CD4-positive, alpha-beta T cell treated with Interleukin-12 subunit alpha and Interleukin-12 subunit beta, for 1 hour (primary cell): Measurements from ENCODE around the gene CNGA4.

Source experiments
- DNase-seq: peaks from one replicate; pipeline ENCODE4 v3.0.0-alpha.2; 2020

CNGA4 gene

GRCh38 chr11:6238902-6239301 lies at the start of gene CNGA4:
TSS of gene CNGA4 (plus strand) at chr11:6239089. CDS start at chr11:6239207, 118 bp downstream.
- DNase-seq, result no peak

DNA sequence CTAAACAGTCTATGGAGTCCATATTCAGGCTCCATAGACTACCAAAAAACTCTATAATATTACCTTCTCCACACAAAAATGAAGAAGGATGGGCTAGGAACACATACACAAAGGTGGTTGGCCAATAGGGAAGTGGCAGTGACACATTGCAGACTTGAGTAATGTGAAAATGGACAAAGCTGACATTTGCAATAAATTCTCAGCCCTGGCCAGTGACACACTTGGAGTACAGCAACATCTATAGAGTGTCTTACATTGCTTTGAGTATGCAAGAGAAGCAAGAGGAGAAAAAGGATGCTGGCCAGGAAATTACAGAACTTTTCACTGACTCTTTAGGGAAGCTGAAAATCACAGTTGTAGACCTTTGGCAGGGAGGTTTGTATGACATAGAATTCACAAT lies 47.1 kb upstream of the CNGA4 start:
- DNase-seq, result no peak

- DNase-seq, result no peak
These were observed 44.8 kb upstream of the CNGA4 start for GRCh38 chr11:6194065-6194581.

DNA sequence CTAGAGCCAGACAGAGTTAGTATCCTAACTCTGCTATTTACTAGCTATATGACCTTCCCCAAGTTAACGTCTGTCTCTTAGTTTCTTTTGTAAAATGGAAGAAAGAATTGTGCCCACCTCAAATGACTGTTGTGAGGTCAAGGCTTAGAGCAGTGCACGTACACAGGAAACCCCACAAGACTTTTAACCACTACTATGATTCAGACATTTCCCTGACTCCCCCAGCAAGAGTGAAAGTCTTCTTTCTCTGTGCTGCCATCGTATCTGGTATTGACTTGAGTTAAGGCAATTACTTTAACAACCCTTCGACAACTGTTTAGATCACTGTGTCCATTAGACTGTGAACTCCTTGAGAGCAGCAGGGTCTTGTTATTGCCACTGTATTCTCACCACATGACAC lies 42.5 kb upstream of the CNGA4 start:
- peak; percentile 11 for DNase-seq

GRCh38 chr11:6197466-6198200 lies 41.3 kb upstream of the CNGA4 start:
- DNase-seq, result no peak

DNA sequence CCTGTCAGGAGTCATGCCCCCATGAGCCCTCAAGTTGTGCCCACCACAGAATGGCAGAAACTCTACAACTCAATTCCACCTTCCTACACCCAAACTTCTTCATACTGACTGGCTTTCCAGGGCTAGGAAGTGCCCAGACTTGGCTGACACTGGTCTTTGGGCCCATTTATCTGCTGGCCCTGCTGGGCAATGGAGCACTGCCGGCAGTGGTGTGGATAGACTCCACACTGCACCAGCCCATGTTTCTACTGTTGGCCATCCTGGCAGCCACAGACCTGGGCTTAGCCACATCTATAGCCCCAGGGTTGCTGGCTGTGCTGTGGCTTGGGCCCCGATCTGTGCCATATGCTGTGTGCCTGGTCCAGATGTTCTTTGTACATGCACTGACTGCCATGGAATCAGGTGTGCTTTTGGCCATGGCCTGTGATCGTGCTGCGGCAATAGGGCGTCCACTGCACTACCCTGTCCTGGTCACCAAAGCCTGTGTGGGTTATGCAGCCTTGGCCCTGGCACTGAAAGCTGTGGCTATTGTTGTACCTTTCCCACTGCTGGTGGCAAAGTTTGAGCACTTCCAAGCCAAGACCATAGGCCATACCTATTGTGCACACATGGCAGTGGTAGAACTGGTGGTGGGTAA lies 39.6 kb upstream of the CNGA4 start, which contains the start of gene OR52W1:
TSS of gene OR52W1 (plus strand) at position 51 of the 637 bp plus-strand sequence. CDS start at position 51, 0 bp downstream.
- no peak for DNase-seq

- peak; percentile 43 for DNase-seq
These were observed 37.9 kb upstream of the CNGA4 start for GRCh38 chr11:6200975-6201374.

DNA sequence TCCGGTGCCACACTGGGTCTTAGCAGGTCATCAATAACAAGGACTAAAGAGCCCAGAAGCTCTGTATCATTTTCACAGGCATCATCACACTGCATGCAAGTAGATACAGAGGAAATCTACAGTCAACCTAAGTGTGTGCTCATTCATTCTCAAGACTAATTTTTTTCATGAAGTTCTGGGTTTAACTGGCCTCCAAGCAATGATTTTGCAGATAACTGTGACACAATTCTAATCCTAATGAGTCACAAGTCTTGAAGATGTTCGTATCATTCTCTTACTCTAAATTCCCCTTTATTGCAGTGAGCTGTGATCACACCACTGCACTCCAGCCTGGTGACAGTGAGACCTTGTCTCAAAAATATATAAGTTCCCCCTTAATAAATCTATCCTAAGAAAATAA lies 37.4 kb upstream of the CNGA4 start:
- no peak for DNase-seq

DNA sequence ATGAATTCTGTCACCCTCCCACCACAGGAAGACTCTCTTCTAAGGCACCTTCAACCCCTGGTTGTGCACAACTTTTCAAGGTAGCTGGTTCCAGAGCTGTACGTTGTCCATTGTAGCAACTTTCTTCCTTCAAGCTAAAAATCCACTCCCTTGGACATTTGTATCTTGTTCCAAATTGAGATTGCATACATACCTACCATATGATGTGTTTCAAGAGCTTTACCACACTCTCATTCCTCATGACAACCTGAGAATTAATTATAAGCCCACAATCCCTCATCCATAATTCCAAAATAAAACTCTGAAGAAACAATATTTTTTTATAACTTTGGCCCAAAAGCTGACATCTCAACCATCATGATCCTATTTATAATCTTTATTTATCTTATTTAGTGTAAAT lies 36.8 kb upstream of the CNGA4 start:
- no peak for DNase-seq

DNA sequence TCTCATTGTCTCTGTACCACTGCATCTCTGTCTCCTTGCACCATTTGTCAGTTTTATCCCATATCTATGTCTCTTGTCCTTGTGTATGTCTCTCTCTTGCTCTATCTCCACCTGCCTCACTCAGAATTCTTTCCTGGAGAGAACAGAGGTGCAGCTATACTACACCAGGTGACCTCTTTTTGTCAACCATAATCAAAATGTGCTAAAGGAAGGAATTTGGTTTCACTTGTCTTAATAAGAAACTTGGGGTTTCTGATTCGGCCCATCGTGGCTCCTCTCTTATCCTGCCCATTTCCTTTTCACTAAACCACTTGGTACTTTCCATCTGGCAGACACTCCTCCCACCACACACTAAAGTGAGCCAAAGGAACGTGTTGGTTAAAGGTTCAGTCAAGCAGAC lies 35.6 kb upstream of the CNGA4 start:
- DNase-seq, result peak; percentile 37

DNA sequence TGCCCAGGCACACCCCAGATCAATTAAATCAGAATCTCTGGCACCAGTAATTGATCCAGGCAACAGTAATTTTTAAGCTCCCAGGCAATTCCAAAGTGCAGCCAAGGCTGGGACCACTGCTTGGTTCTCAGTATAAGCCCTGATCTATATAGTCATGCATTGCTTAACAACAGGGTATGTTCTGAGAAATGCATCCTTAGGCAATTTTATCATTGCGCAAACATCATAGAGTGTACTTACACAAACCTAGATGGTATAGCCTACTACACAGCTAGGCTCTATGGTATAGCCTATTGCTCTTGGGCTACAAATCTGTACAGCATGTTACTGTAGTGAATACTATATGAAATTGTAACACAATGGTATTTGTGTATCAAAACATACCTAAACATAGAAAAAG lies 34.2 kb upstream of the CNGA4 start:
- DNase-seq, result no peak

- no peak for DNase-seq
These were observed 33.5 kb upstream of the CNGA4 start, which contains the start of gene C11orf42 for GRCh38 chr11:6205366-6205765. TSS of gene C11orf42 (plus strand) at chr11:6205557. CDS start at chr11:6205616, 59 bp downstream.

DNA sequence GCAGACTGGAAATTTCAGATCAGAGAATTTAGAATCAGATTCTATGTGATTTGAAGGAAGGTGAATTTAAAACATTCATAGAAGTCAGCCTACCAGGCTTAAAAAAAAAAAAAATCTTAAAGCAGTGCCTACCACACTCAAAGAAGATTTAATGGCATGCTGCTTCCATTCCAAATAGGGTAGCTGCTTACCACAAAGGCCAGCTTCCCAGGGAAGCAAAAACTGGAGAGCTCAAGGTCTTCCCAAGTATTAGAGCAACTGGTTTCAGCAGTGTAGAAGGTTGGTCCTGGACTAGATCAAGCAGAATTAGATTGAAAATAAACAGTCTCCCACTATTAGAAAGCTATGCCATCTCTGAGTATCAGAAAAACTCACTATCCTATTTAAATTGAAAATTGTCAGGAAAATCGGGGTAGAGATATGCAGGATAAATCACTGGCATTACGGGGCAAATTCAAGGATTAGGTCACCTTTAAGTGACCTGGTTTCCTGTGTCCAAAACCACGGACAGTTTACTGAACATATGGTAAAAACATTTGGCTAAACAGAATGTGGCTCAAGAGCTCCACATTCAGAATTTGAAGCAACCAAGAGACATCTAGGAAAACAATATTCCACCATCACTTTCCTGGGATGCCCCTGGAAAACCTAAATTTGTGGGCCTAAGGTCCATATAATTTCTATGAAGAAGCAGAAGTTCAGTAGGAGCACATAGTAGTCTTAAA lies 32.3 kb upstream of the CNGA4 start:
- no peak for DNase-seq

- no peak for DNase-seq
These were observed 29.1 kb upstream of the CNGA4 start for GRCh38 chr11:6209801-6210200.

- no peak for DNase-seq
These were observed 28.5 kb upstream of the CNGA4 start for GRCh38 chr11:6210274-6210955.

DNA sequence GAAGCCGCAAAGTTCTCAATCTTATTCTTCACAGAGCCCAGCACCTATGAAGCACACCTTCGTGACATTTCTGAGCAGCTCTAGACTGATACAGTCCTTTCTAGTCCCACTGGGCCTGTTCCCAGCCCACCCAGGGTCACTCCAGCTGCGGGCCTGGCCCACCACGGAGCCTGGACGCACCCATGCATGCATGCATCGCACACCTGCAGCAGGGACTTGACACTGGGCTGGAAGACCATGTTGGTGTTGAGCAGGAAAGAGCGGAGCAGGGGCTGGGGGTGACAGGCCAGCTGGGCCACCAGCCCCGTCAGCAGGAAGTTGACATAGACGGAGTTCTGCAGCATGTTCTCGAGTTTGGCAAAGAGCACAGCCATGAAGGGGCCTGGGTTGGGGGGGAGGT lies 24.4 kb upstream of the CNGA4 start:
- no peak for DNase-seq

DNA sequence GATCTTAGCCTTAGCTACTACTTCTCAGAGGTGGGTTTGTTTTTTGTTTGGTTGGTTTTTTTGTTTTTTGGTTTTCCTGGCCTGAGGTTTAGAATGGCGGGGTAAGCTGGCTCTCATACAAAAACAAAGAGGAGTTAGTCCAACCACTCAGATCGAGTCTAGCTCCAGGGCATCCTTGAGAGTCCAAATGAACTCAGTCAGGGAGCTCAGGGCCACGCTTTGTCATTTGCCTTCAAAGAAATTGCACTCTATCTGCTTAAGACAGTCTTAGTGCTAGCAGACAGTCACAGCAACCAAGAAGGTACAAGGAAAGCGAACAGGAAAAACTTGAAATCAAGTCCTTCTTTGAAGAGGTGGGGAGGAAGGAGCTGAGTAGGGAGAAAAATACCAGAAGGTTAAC lies 22.4 kb upstream of the CNGA4 start:
- no peak for DNase-seq

GRCh38 chr11:6217722-6218121 lies 21.2 kb upstream of the CNGA4 start:
- no peak for DNase-seq

GRCh38 chr11:6219359-6219758 lies 19.5 kb upstream of the CNGA4 start:
- DNase-seq, result no peak

- DNase-seq, result no peak
These were observed 15.0 kb upstream of the CNGA4 start for GRCh38 chr11:6223854-6224253.

GRCh38 chr11:6224421-6224820 lies 14.5 kb upstream of the CNGA4 start:
- no peak for DNase-seq

DNA sequence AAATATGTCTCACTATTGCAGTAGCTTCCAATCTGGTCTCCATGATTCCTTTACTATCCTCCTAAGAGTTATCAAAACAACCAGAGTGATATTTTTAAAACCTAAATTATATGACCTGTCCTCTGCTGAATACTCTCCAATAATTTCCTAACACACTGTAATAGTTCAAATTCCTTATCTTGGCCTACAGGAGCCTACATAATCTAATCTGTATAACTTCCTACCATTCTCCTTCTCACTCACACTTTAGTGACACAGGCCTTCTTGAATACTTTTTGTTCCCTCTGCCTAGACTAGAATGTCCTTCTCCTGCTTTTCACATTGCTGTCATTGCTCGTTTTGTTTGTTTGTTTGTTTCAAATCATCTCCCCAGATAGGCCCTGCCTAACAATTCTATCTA lies 13.9 kb upstream of the CNGA4 start:
- DNase-seq, result no peak

- DNase-seq, result no peak
These were observed 13.0 kb upstream of the CNGA4 start for GRCh38 chr11:6225896-6226295.
